Esophagus muscularis mucosa (tissue), 4 donors: ENCODE results near the gene MAD1L1. TPM values are rescaled to one million over a fixed set of nuclear protein-coding genes. Genes with fewer than 3 reads are reported as not detected.

Source experiments
- DNase-seq: peaks from one replicate; pipeline ENCODE4 v3.0.0-alpha.2; 2017; ENCODE audit errors: extremely low spot score
- H3K27ac ChIP-seq, 4 donors: fragments of 200-600 bp; sonication (generic); replicated peaks in 1 of 4; 1 replicate in 3 of 4; 2 replicates in 1 of 4; pipeline ENCODE4 v1.5.1; 2016 to 2019; ENCODE audit warnings: mild to moderate bottlenecking in 1 of 4
- H3K27me3 ChIP-seq, 4 donors: fragments of 200-600 bp; sonication (generic); one replicate each; pipeline versions ENCODE4 v1.5.1 to v1.6.0; 2016 to 2019
- H3K36me3 ChIP-seq, 4 donors: fragments of 200-600 bp; sonication (generic); one replicate each; pipeline ENCODE4 v1.5.1; 2016 to 2019
- H3K4me1 ChIP-seq, 4 donors: fragments of 200-600 bp; sonication (generic); one replicate each; pipeline ENCODE4 v1.5.1; 2016 to 2019
- H3K4me3 ChIP-seq, 4 donors: fragments of 200-600 bp; sonication (generic); 1 replicate in 2 of 4; 2 replicates in 2 of 4; pipeline ENCODE4 v1.5.1; 2016 to 2019; ENCODE audit warnings: mild to moderate bottlenecking in 4 of 4, moderate library complexity in 1 of 4
- H3K9me3 ChIP-seq, 4 donors: fragments of 200-600 bp; sonication (generic); 1 replicate in 3 of 4; 2 replicates in 1 of 4; pipeline ENCODE4 v1.5.1; 2016 to 2019
- EP300 ChIP-seq: sonication (generic); formaldehyde crosslinking; IDR thresholded peaks from one replicate; pipeline ENCODE4 v1.6.1; 2017; ENCODE audit warnings: antibody characterized with exemption
- POLR2A ChIP-seq: fragments of 450-650 bp; IDR thresholded peaks from one replicate; pipeline ENCODE4 v1.6.1; 2017; ENCODE audit warnings: antibody characterized with exemption, moderate library complexity, mild to moderate bottlenecking, low read depth
- POLR2AphosphoS5 ChIP-seq, 2 donors: sonication (generic); formaldehyde crosslinking; IDR thresholded peaks; one replicate each; pipeline ENCODE4 v1.6.1; 2017; ENCODE audit warnings: antibody characterized with exemption in 2 of 2
- WGBS: methylation state at CpG from one replicate; pipeline ENCODE4 v1.1.5; 2018; 5-methylcytosine and 5-hydroxymethylcytosine counted together
- intact Hi-C: fragments of 100-400 bp; cut with DNase I; formaldehyde crosslinking; loops from one replicate; pipeline ENCODE4 v1.15.1; 2023
- total RNA-seq, 4 donors: library from RNA; depleted of rRNA; stranded (reverse); fragments of >200 nt; gene quantifications; one replicate each; pipeline versions ENCODE4 v1.1.0 to v1.2.1, GENCODE V29; 2016
- TF ChIP-seq, protein P1 (sequence below), 3 experiments: fragments of 200-600 bp in 2 of 3; fragments of 450-650 bp in 1 of 3; sonication (generic) in 2 of 3; IDR thresholded peaks; one replicate each; pipeline ENCODE4 v1.5.1; 2017 to 2019; ENCODE audit warnings: antibody characterized with exemption in 3 of 3, mild to moderate bottlenecking in 2 of 3, moderate library complexity in 1 of 3

MAD1L1 gene
- total RNA-seq, 4 donors from 2014 or later: 22.2 to 33.1 (median 29.5) TPM

DNA sequence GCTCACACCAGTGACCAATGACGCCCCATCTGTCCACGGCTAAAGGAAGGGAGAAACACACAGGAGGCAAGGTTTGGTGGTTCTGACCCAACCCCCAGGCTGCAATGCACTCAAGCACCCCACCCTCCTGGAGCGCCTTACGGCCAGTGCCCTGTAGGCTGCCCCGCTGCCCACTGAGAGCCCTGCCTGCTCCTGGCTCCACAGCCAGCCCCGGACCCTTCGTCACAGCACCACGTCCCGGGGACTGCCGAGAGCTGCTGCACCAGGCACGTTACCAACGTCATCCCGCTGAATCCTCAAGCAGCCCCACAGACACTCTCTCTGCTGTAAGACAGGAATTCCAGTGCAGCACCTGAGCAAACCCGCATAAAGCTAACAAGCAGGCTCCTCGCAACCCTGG, 87.8 kb downstream of the MAD1L1 start:
- Histone ChIP-seq H3K27ac (no peak overlapping the region), H3K4me1 (peaks cover 0 to 6% (median 0%) of the 10 kb centered on the region in 4 donors), H3K36me3 (peaks cover 0 to 58% (median 42%) of the 10 kb centered on the region in 4 donors), H3K27me3 (no peaks in the 10 kb centered on the region), H3K9me3 (no peaks in the 10 kb centered on the region), H3K4me3 (no peak overlapping the region)
- no peak for DNase-seq
- TF ChIP-seq EP300: no peak
- TF ChIP-seq, protein P1, sequence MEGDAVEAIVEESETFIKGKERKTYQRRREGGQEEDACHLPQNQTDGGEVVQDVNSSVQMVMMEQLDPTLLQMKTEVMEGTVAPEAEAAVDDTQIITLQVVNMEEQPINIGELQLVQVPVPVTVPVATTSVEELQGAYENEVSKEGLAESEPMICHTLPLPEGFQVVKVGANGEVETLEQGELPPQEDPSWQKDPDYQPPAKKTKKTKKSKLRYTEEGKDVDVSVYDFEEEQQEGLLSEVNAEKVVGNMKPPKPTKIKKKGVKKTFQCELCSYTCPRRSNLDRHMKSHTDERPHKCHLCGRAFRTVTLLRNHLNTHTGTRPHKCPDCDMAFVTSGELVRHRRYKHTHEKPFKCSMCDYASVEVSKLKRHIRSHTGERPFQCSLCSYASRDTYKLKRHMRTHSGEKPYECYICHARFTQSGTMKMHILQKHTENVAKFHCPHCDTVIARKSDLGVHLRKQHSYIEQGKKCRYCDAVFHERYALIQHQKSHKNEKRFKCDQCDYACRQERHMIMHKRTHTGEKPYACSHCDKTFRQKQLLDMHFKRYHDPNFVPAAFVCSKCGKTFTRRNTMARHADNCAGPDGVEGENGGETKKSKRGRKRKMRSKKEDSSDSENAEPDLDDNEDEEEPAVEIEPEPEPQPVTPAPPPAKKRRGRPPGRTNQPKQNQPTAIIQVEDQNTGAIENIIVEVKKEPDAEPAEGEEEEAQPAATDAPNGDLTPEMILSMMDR (IDR thresholded peaks at IDR 0.05): no peak
- 96% methylated on average over 14 of the region's 15 CpGs for WGBS
- intact Hi-C loops: no loop called here

DNA sequence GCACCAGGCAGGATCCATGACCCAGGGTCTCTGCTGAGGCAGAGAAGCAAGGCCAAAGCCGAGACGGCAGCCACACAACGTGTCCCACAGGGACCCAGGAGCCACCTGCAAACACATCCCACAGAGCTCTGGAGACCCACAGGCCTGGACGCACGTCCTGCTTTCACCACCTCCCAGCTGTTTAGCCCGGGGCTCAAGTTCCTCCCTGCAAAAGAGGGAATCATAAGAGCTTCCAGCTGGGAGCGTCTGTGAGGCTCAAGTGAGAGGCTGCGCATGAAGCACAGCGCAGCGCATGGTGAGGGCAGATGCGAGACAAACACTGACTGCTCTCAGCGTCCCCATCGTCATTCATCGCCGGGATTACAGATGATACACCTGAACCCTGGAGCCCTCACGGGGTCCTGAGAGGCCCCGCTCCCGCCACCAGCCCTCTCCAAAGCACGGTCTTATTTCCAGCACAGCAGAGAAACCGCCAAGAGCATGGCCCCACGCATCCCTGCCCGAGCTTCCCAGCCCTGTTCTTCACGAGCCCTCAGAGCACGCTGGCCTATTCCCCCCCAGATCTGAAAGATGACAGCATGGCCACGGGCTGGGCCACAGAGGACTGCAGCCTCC, 88.7 kb downstream of the MAD1L1 start:
- Histone ChIP-seq H3K4me1 (peaks cover 0 to 8% (median under 1%) of the 10 kb centered on the region in 4 donors), H3K9me3 (no peaks in the 10 kb centered on the region), H3K27me3 (no peaks in the 10 kb centered on the region), H3K4me3 (no peak overlapping the region), H3K36me3 (peaks cover 0 to 56% (median 42%) of the 10 kb centered on the region in 4 donors), H3K27ac (no peak overlapping the region)
- intact Hi-C loops: no loop called here
- TF ChIP-seq POLR2AphosphoS5 (IDR thresholded peaks at IDR 0.05) (no peak), POLR2A (no peak), EP300 (no peak)
- TF ChIP-seq, protein P1 (IDR thresholded peaks at IDR 0.05): no peak
- no peak for DNase-seq
- 95% methylated on average over 19 of the region's 25 CpGs for WGBS

DNA sequence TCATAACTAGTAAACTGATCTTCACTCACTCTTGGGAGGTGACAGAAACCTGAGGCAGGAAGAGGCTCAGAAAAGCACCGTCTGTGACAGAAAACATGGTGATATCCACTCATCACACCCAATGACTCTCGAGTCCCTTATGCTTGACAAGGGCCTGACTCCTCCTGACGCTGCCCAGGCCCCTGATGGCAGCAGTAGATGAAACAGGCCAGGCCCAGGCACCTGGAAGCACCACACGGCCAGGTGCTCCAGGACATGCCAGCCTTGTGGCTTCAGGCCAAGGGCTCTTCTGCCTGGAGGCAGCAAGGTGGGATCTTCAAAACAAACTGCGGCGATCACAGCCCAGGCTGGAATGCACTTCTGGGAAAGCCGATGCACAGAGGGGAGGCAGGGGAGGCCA, 89.3 kb downstream of the MAD1L1 start:
- Histone ChIP-seq H3K9me3 (no peaks in the 10 kb centered on the region), H3K27me3 (no peaks in the 10 kb centered on the region), H3K27ac (no peak overlapping the region), H3K4me1 (peaks cover 0 to 14% (median 4%) of the 10 kb centered on the region in 4 donors), H3K4me3 (no peak overlapping the region), H3K36me3 (peaks cover 0 to 50% (median 42%) of the 10 kb centered on the region in 4 donors)
- no peak for DNase-seq
- 97% methylated on average over 7 of the region's 7 CpGs for WGBS
- TF ChIP-seq POLR2A (no peak), EP300 (no peak), POLR2AphosphoS5 (IDR thresholded peaks at IDR 0.05) (no peak)
- TF ChIP-seq, protein P1 (IDR thresholded peaks at IDR 0.05): no peak
- intact Hi-C loops: no loop called here

DNA sequence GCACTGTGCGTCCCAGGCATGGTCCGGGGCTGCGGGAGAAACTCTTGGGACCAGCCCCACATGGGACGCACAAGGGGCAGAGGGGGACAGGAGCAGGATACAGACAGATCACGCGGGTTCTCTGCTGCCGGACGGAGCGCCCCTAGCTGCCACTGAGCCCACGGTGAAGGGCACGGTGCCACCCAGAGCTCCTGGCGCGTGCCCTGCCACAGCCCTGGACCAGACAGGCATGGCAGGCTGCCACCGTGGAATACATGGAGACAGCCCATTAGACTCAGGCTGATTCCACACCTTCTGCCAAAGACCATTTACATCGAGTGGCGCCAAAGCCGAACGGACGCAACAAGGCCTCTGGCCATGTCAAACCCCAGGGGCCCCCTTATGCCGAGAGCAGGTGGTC, 90.4 kb downstream of the MAD1L1 start:
- no peak for TF ChIP-seq EP300
- TF ChIP-seq POLR2A: no peak
- TF ChIP-seq, protein P1 (IDR thresholded peaks at IDR 0.05): no peak
- TF ChIP-seq POLR2AphosphoS5 (IDR thresholded peaks at IDR 0.05): no peak
- WGBS: 97% methylated on average over 20 of the region's 20 CpGs

DNA sequence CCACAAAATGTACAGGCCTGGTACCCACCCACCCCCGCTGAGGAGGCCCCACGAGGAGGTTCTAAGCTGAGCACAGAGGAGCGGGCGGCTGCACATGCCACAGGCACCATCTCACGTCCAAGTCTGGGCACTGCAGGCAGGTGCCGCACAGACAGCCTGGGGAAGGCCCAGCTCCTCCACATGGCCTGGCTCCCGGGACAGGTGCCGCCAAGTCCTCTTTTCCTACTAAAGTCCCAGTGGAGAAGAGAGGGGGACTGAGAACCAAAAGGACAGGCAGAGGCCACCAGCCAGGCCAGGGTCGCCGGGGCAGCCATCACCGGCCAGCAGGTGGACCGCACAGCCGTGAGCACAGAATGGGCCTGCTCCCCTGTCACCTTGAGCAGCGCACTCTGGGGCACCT, 91.1 kb downstream of the MAD1L1 start:
- H3K4me3 ChIP-seq: no peak overlapping the region

More for the DNA sequence above, 90.4 kb downstream of the MAD1L1 start:
- Histone ChIP-seq H3K27me3 (no peaks in the 10 kb centered on the region), H3K4me3 (no peak overlapping the region), H3K4me1 (peaks cover 0 to 14% (median 6%) of the 10 kb centered on the region in 4 donors), H3K9me3 (no peaks in the 10 kb centered on the region), H3K27ac (no peak overlapping the region), H3K36me3 (peaks cover 0 to 55% (median 37%) of the 10 kb centered on the region in 4 donors)
- DNase-seq: no peak
- intact Hi-C loops: no loop called here

More for the DNA sequence above, 91.1 kb downstream of the MAD1L1 start:
- intact Hi-C loops: no loop called here
- no peaks in the 10 kb centered on the region for H3K9me3 ChIP-seq
- WGBS: 97% methylated on average over 13 of the region's 14 CpGs
- TF ChIP-seq EP300 (no peak), POLR2A (no peak), POLR2AphosphoS5 (IDR thresholded peaks at IDR 0.05) (no peak)
- TF ChIP-seq, protein P1 (IDR thresholded peaks at IDR 0.05): no peak
- DNase-seq: no peak
- no peaks in the 10 kb centered on the region for H3K27me3 ChIP-seq
- peaks cover 0 to 14% (median 6%) of the 10 kb centered on the region in 4 donors for H3K4me1 ChIP-seq
- no peak overlapping the region for H3K27ac ChIP-seq
- peaks cover 0 to 48% (median 30%) of the 10 kb centered on the region in 4 donors for H3K36me3 ChIP-seq
